Measurements from ENCODE around the gene AARS2.

DNA sequence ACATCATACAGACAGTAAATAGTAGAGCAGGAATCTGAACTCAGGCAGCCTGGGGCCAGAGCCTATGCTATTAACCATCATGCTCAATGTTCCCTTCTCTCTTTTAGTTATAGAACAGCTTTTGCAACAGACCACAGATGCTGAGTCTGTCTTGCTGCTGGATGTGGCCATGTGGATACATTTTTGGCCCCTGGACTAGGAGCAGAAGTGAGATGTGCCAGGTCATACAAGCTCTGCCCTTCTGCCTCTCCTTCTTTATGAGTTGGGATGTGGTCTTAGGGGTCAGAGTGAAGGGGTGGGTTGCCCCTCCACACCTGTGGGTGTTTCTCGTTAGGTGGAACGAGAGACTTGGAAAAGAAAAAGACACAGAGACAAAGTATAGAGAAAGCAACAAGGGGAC is 14.6 kb upstream of the AARS2 start:
- no peak for TF ChIP-seq NCOA2 (IDR thresholded peaks at IDR 0.05; ENCODE audit: partially characterized antibody in 2 of 2)
- TF ChIP-seq, protein P1, sequence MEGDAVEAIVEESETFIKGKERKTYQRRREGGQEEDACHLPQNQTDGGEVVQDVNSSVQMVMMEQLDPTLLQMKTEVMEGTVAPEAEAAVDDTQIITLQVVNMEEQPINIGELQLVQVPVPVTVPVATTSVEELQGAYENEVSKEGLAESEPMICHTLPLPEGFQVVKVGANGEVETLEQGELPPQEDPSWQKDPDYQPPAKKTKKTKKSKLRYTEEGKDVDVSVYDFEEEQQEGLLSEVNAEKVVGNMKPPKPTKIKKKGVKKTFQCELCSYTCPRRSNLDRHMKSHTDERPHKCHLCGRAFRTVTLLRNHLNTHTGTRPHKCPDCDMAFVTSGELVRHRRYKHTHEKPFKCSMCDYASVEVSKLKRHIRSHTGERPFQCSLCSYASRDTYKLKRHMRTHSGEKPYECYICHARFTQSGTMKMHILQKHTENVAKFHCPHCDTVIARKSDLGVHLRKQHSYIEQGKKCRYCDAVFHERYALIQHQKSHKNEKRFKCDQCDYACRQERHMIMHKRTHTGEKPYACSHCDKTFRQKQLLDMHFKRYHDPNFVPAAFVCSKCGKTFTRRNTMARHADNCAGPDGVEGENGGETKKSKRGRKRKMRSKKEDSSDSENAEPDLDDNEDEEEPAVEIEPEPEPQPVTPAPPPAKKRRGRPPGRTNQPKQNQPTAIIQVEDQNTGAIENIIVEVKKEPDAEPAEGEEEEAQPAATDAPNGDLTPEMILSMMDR (IDR thresholded peaks at IDR 0.05 in 2 of 3, conservative IDR thresholded peaks at IDR 0.05 in 1 of 3; ENCODE audit: insufficient read depth in 2 of 3, low read depth in 1 of 3, low read length in 3 of 3) = no peak
- no peak for TF ChIP-seq FOS (IDR thresholded peaks at IDR 0.05; ENCODE audit: extremely low read depth, insufficient read length)
